PC-3 (cell line): ENCODE data around the gene SLC10A7. TPM values are rescaled to one million over a fixed set of nuclear protein-coding genes. Genes with fewer than 3 reads are reported as not detected.

Experiments used
- ATAC-seq: fragments of 200-7000 bp; cut with Tn5 transposase; 2 replicates; pipeline ENCODE4 v1.9.1; 2020; ENCODE audit warnings: mild to moderate bottlenecking, moderate library complexity
- BruUV-seq: library from RNA; stranded (reverse); fragments of 400-500 nt; replicated peaks from 2 replicates; lab custom pipeline; 2021; lab: Mats Ljungman, UMichigan
- CTCF ChIA-PET: fragments of 300-600 bp; sonication (Branson Sonifier 250); formaldehyde crosslinking; loops from one replicate; lab custom pipeline; 2022; ENCODE audit warnings: antibody characterized with exemption; lab: Charles Lee
- POLR2A ChIA-PET: fragments of 300-600 bp; sonication (Branson Sonifier 250); formaldehyde crosslinking; loops from one replicate; lab custom pipeline; 2022; ENCODE audit warnings: antibody characterized with exemption; ENCODE audit not compliant: unreplicated experiment; lab: Charles Lee
- DNase-seq: peaks from one replicate; pipeline ENCODE4 v3.0.0-alpha.2; 2015
- H2AFZ ChIP-seq: fragments of 300-600 bp; sonication (generic); 2 replicates; pipeline ENCODE4 v1.6.0; 2016; ENCODE audit warnings: antibody characterized with exemption, low read length
- H3F3A ChIP-seq: fragments of 300-600 bp; sonication (generic); one replicate; pipeline ENCODE4 v1.6.0; 2017; ENCODE audit warnings: antibody characterized with exemption, low read length, control low read depth, mild to moderate bottlenecking; ENCODE audit not compliant: unreplicated experiment
- H3K27ac ChIP-seq: fragments of 300-600 bp; sonication (generic); 2 replicates; pipeline ENCODE4 v1.5.1; 2016; ENCODE audit warnings: mild to moderate bottlenecking, low read length
- H3K27me3 ChIP-seq: fragments of 300-600 bp; sonication (generic); 2 replicates; pipeline ENCODE4 v1.6.1; 2016; ENCODE audit warnings: low read length, mixed read lengths
- H3K36me3 ChIP-seq: fragments of 300-600 bp; sonication (generic); 2 replicates; pipeline ENCODE4 v1.6.1; 2016; ENCODE audit warnings: low read depth, mixed run types, low read length, mixed read lengths
- H3K4me1 ChIP-seq: fragments of 300-600 bp; sonication (generic); 2 replicates; pipeline ENCODE4 v1.5.1; 2016; ENCODE audit warnings: low read length; ENCODE audit not compliant: insufficient read depth
- H3K4me2 ChIP-seq: fragments of 300-600 bp; sonication (generic); 2 replicates; pipeline ENCODE4 v1.6.0; 2016; ENCODE audit warnings: low read length
- H3K4me3 ChIP-seq: fragments of 300-600 bp; sonication (generic); 2 replicates; pipeline ENCODE4 v1.5.1; 2016; ENCODE audit warnings: mild to moderate bottlenecking, low read length, mixed read lengths
- H3K79me2 ChIP-seq: fragments of 300-600 bp; sonication (generic); 2 replicates; pipeline ENCODE4 v1.6.1; 2017; ENCODE audit warnings: low read length, mixed read lengths
- H3K9ac ChIP-seq: fragments of 300-600 bp; sonication (generic); 2 replicates; pipeline ENCODE4 v1.6.0; 2016; ENCODE audit warnings: mild to moderate bottlenecking, low read length
- H3K9me2 ChIP-seq: fragments of 300-600 bp; sonication (generic); replicated peaks from 2 replicates; pipeline ENCODE4 v1.6.1; 2016; ENCODE audit warnings: mixed run types, low read length, mixed read lengths
- H3K9me3 ChIP-seq: fragments of 300-600 bp; sonication (generic); 2 replicates; pipeline ENCODE4 v1.6.1; 2016; ENCODE audit warnings: low read length, mixed read lengths
- H4K20me1 ChIP-seq: fragments of 300-600 bp; sonication (generic); 2 replicates; pipeline ENCODE4 v1.6.1; 2016; ENCODE audit warnings: low read length, mixed read lengths
- CTCF ChIP-seq: fragments of 300-600 bp; sonication (generic); conservative IDR thresholded peaks from 2 replicates; pipeline ENCODE4 v1.5.1; 2017; ENCODE audit warnings: antibody characterized with exemption, low read depth, mild to moderate bottlenecking, low read length
- EZH2 ChIP-seq: fragments of 300-600 bp; sonication (generic); IDR thresholded peaks from one replicate; pipeline ENCODE4 v1.6.1; 2017; ENCODE audit warnings: antibody characterized with exemption, mild to moderate bottlenecking, low read length; ENCODE audit not compliant: unreplicated experiment
- EZH2phosphoT487 ChIP-seq: fragments of 300-600 bp; sonication (generic); IDR thresholded peaks from 2 replicates; pipeline ENCODE4 v1.6.1; 2018; ENCODE audit warnings: mild to moderate bottlenecking, antibody characterized with exemption, low read length, borderline replicate concordance
- intact Hi-C: fragments of 100-400 bp; cut with micrococcal nuclease; formaldehyde crosslinking; loops from 2 replicates; pipeline ENCODE4 v1.9.0; 2023
- total RNA-seq: library from RNA; depleted of rRNA; stranded (reverse); fragments of >200 nt; gene quantifications from 2 replicates; pipeline ENCODE4 v1.2.3, GENCODE V29; 2014

SLC10A7 gene
- total RNA-seq, 1 experiment from 2014 or later = 9.1 TPM

- no peak for DNase-seq
- POLR2A ChIA-PET = no interaction called here
- Histone ChIP-seq H3K27me3 (no peaks in the 10 kb centered on the region), H3K36me3 (no peaks in the 10 kb centered on the region), H3K9me3 (no peaks in the 10 kb centered on the region), H3K4me2 (no peak overlapping the region), H3K9me2 (no peaks in the 10 kb centered on the region), H3K4me1 (no peaks in the 10 kb centered on the region), H3K27ac (no peak overlapping the region), H3K9ac (no peak overlapping the region), H2AFZ (no peak overlapping the region), H3K79me2 (no peaks in the 10 kb centered on the region), H3K4me3 (no peak overlapping the region), H4K20me1 (no peaks in the 10 kb centered on the region), H3F3A (no peaks in the 10 kb centered on the region)
- CTCF ChIA-PET = no interaction called here
- no peak for TF ChIP-seq CTCF
- no peak for TF ChIP-seq EZH2phosphoT487
- no peak for TF ChIP-seq EZH2
- no peak for ATAC-seq
- BruUV-seq = no TSS peak
- intact Hi-C loops = no loop called here
Observed at GRCh38 chr4:146382194-146382593, 139.5 kb downstream of the SLC10A7 start.

GRCh38 chr4:146381263-146381872 is 140.4 kb downstream of the SLC10A7 start:
- no peak; the same call in 1 of the 2 replicates for ATAC-seq
- Histone ChIP-seq H3K27ac (no peak overlapping the region), H3K9ac (no peak overlapping the region), H3K4me2 (no peak overlapping the region), H3K4me3 (no peak overlapping the region), H3F3A (no peaks in the 10 kb centered on the region), H3K9me2 (no peaks in the 10 kb centered on the region), H3K9me3 (no peaks in the 10 kb centered on the region), H2AFZ (no peak overlapping the region), H3K79me2 (no peaks in the 10 kb centered on the region), H3K36me3 (no peaks in the 10 kb centered on the region), H4K20me1 (no peaks in the 10 kb centered on the region), H3K27me3 (no peaks in the 10 kb centered on the region), H3K4me1 (no peaks in the 10 kb centered on the region)
- ChIA-PET CTCF (no interaction called here), POLR2A (no interaction called here)
- no peak for DNase-seq
- BruUV-seq = no TSS peak
- intact Hi-C loops = no loop called here
- TF ChIP-seq CTCF (no peak), EZH2phosphoT487 (no peak), EZH2 (no peak)

- H3F3A ChIP-seq = no peaks in the 10 kb centered on the region
- H3K27ac ChIP-seq = no peak overlapping the region
- H3K4me1 ChIP-seq = no peaks in the 10 kb centered on the region
- no peak overlapping the region for H3K4me3 ChIP-seq
- DNase-seq = peak; percentile 57
- H4K20me1 ChIP-seq = no peaks in the 10 kb centered on the region
- no peak overlapping the region for H3K4me2 ChIP-seq
- H3K9me3 ChIP-seq = no peaks in the 10 kb centered on the region
- no peaks in the 10 kb centered on the region for H3K79me2 ChIP-seq
- no peaks in the 10 kb centered on the region for H3K9me2 ChIP-seq
- H3K27me3 ChIP-seq = no peaks in the 10 kb centered on the region
- CTCF ChIA-PET = interaction anchor here (0.6 to 0.9 kb wide), 2 partner anchors 11 to 522 kb away, joined by 3 read pairs; no protein-coding TSS in a partner anchor
- ATAC-seq = peak; percentile 51; the same call in 1 of the 2 replicates
- intact Hi-C loops = no loop called here
- no peak overlapping the region for H3K9ac ChIP-seq
- POLR2A ChIA-PET = no interaction called here
- no peak overlapping the region for H2AFZ ChIP-seq
- no peaks in the 10 kb centered on the region for H3K36me3 ChIP-seq
- BruUV-seq = no TSS peak
- no peak for TF ChIP-seq EZH2phosphoT487
- TF ChIP-seq EZH2 = no peak
- no peak for TF ChIP-seq CTCF
Observed at GRCh38 chr4:146379744-146380143, 142.0 kb downstream of the SLC10A7 start.
